Measurements from ENCODE around the gene CCDC127. TPM values are rescaled to one million over a fixed set of nuclear protein-coding genes. Genes with fewer than 3 reads are reported as not detected.
"Not testable (repeated sequence)": the region's sequence is repeated elsewhere in the genome, so short reads cannot be mapped to it uniquely, and the experiment has no call there.

The CCDC127 gene
- total RNA-seq, 4 donors from 2014 or later, result 4.5 to 7.2 (median 5.8) TPM

DNA sequence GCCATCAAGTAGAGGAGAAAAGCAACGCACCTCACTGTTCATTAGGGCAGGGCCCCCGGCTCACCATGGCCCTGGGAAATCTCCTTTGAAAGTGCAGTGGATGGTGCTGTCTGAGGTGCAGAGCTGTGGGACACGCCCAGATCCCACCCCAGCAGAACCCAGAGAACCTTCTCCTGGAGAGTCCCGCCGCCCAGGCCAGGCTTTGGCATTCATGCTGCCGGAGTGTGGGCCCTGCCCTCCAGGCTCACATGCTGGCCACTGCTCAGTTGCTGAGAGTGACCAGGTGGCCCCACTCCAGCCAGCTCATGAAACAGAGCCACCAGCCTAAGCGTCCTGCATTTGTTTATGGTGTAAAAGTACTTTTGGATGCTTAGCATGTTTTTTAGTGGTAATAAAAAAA lies 50.4 kb downstream of the CCDC127 start:
- no peaks in the 10 kb centered on the region for H3K36me3 ChIP-seq
- H3K4me3 ChIP-seq, result no peak overlapping the region
- H3K4me1 ChIP-seq, result no peaks in the 10 kb centered on the region
- 89 to 96% methylated on average over 7 of the region's 7 CpGs for WGBS, 2 donors
- H3K27me3 ChIP-seq, result no peaks in the 10 kb centered on the region
- no peak overlapping the region for H3K27ac ChIP-seq
- no peak for DNase-seq (ENCODE audit: low spot score in 2 of 2)
- TF ChIP-seq CTCF (IDR thresholded peaks at IDR 0.05), result no peak
- TF ChIP-seq POLR2A (IDR thresholded peaks at IDR 0.05), result no peak
- no peak for TF ChIP-seq EP300 (IDR thresholded peaks at IDR 0.05)
- H3K9me3 ChIP-seq, result no peaks in the 10 kb centered on the region

- Histone ChIP-seq H3K27me3 (no peaks in the 10 kb centered on the region), H3K9me3 (no peaks in the 10 kb centered on the region), H3K4me3 (no peak overlapping the region), H3K36me3 (no peaks in the 10 kb centered on the region), H3K4me1 (no peaks in the 10 kb centered on the region), H3K27ac (no peak overlapping the region)
- WGBS, 2 donors, result 79 to 83% methylated on average over 18 to 27 of the region's 27 CpGs
- TF ChIP-seq CTCF (IDR thresholded peaks at IDR 0.05) (no peak), EP300 (IDR thresholded peaks at IDR 0.05) (no peak), POLR2A (IDR thresholded peaks at IDR 0.05) (no peak)
- no peak for DNase-seq (ENCODE audit: low spot score in 2 of 2)
Observed at GRCh38 chr5:166441-167372, 51.2 kb downstream of the CCDC127 start.

- H3K9me3 ChIP-seq, result not testable (repeated sequence)
- WGBS, 2 donors, result 75% methylated on average over 5 to 16 of the region's 25 CpGs
Observed at GRCh38 chr5:164783-165182, 53.2 kb downstream of the CCDC127 start.

DNA sequence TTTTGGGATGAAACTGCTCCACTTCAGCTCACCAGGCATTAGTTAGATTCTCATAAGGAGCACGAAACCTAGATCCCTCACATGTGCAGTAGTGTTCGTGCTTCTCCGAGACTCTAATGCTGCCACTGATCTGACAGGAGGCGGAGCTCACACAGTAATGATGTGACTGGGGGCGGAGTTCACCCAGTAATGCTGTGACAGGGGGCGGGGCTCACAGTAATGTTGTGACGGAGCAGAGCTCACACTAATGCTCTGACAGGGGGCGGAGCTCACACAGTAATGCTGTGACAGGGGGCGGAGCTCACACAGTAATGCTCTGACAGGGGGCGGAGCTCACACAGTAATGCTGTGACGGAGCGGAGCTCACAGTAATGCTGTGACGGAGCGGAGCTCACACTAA lies 53.7 kb downstream of the CCDC127 start:
- no peaks in the 10 kb centered on the region for H3K36me3 ChIP-seq
- H3K9me3 ChIP-seq, result no peaks in the 10 kb centered on the region
- H3K4me3 ChIP-seq, result no peak overlapping the region
- peaks cover 0 to 9% (median 0%) of the 10 kb centered on the region in 4 donors for H3K4me1 ChIP-seq
- no peak overlapping the region for H3K27ac ChIP-seq
- 76 to 81% methylated on average over 14 of the region's 14 CpGs for WGBS, 2 donors
- TF ChIP-seq EP300 (IDR thresholded peaks at IDR 0.05) (no peak), CTCF (IDR thresholded peaks at IDR 0.05) (no peak), POLR2A (IDR thresholded peaks at IDR 0.05) (no peak)
- DNase-seq (ENCODE audit: low spot score in 2 of 2), result no peak
- H3K27me3 ChIP-seq, result no peaks in the 10 kb centered on the region

More at GRCh38 chr5:164783-165182, 53.2 kb downstream of the CCDC127 start:
- H3K4me3 ChIP-seq; H3K36me3 ChIP-seq; H3K4me1 ChIP-seq; H3K27ac ChIP-seq; DNase-seq (ENCODE audit: low spot score in 2 of 2); H3K27me3 ChIP-seq: not testable (repeated sequence)

DNA sequence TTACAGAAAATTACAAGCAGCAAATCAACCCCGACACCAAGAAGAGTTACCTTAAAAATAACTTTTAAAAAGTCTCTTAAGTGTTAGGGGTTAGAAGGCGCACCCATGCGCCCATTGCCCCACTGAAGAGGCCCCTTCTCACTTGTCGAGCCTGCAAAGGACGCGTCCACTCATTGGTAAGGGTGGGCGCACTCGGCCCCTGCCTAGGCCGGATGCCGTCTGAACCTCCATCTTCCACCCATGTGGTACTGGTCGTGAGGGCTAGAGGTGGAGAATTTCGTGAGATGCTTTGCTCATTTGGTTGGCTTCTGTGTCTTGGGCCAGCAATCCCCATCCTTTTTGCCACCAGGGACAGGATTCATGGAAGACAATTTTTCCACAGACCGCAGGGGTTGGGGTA lies 54.1 kb downstream of the CCDC127 start:
- WGBS, 2 donors, result 83 to 90% methylated on average over 13 of the region's 13 CpGs
- DNase-seq (ENCODE audit: low spot score in 2 of 2), result no peak
- Histone ChIP-seq H3K27ac (no peak overlapping the region), H3K4me1 (peaks cover 0 to 9% (median 0%) of the 10 kb centered on the region in 4 donors), H3K27me3 (no peaks in the 10 kb centered on the region), H3K9me3 (no peaks in the 10 kb centered on the region), H3K4me3 (no peak overlapping the region), H3K36me3 (no peaks in the 10 kb centered on the region)
- no peak for TF ChIP-seq EP300 (IDR thresholded peaks at IDR 0.05)
- no peak for TF ChIP-seq POLR2A (IDR thresholded peaks at IDR 0.05)
- no peak for TF ChIP-seq CTCF (IDR thresholded peaks at IDR 0.05)
